Amniotic stem cell (primary cell): ENCODE results near the gene TNIK.

Experiments used
- DNase-seq: peaks from one replicate; lab custom pipeline; 2025; lab: John Stamatoyannopoulos, UW

Gene TNIK

DNA sequence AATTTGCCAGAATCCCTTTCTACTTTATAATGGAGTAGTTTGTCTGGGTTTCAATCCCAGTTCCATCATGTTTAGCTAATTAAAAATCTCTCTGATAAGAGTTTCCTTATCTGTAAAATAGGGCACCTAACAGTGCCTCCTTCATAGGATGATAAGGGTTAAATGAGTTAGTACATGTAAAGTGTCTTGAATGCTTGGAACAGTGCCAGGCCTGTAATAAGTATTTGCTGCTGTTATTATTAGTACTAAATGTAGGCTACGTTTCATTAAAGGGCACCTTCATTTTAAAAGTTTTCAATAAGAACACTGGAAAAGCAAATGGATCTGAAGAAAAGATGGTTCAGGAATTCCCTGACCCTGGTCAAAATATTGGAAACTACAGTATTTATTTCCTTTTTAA, 421.9 kb downstream of the TNIK start:
- DNase-seq: no peak

- DNase-seq: peak; percentile 61
Observed at GRCh38 chr3:171028779-171029232, 431.4 kb downstream of the TNIK start.

DNA sequence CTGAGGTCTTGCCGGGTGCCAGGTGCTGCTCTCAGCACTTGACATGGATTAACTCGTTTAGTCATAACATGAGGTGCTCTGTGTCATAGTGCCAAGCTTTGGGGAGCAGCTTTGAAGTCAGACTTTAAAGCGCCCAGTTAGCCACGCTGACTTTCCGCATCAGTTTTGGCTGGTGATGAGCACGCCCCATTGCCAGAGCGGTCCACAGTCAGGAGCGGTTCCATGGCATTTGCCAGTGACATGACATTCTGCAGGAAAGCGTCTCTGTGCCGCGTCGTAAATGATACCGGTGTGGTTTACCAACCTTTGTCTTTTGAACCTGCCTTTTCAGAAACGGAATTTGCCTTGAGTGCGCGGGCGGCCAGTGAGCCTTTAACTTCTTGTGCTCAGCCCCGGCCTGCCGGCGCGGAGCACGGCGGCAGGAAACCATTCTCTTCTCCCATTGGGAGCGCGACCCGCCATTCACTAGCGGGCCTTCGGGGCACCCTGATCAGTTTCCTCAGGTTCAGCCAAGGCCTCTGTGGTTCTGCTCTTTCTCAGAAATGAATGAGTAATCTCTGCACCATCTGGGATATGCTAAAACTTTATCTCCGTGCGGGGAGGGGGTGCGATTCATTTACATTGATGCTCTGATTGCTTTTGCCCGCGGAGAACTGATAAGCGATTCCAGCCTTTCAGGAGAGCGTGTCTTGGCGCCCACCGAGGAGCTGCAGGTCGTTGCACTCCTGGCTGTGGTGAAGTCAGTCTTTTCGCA, 432.0 kb downstream of the TNIK start:
- DNase-seq: peak; percentile 47

GRCh38 chr3:171026597-171027293, 433.5 kb downstream of the TNIK start, which contains the start of gene SLC2A2:
Gene SLC2A2, minus strand, starts transcription at chr3:171026720. Its CDS starts 50 bp downstream, at chr3:171026670.
- no peak for DNase-seq

DNA sequence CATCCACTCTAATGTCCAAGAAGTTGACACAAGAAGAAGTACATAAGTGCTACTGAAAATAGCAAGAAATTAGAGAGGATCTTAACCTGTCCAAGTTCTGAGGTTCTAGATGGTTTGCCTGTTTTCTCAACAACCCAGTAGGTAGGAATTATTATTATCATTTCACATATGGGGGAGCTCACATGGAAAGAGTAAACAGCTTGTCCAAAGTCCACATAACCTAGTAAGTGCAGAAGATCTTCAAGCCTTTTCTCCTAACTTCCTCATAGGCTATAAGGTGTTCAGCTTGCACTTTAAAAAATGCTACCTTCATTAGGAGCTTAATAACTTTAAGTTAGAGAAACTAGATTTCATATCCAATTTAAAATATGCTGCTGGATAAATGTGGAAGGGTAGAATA, 436.6 kb downstream of the TNIK start:
- no peak for DNase-seq

GRCh38 chr3:171021377-171021776, 438.8 kb downstream of the TNIK start:
- no peak for DNase-seq

DNA sequence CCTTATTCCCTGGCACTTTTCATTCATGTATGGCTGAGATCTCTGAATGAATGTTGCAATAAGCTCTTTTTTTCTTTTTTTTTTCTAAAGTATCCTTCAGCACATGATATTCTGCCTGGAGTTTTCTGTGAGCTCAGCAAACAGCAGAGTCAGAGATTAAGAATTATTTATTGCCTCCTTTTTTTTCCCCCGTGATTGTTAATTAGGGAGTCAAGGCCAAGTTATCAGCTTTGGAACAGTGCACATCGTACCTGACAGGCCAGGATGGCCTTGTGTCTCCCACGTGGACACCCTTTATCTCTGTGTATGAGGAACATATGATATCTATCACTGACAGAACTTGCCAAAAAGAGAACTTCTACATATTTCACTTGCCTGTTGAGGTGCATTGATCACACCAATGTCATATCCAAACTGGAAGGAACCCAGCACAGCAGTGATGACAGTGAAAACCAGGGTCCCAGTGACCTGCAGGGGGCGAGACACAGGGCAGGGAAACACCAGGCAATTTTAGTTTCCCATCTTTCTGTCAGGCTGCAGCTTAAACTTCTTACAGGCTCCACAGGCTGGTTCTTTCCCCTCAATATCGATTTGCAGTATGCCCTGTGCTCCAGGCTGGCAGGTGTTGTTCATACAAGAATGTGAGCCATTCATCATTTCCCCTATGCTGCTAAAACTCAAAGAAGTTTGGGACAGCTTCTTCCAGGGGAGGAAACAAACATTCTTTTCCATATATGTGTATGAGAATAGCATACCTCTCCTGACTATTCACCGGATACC, 441.9 kb downstream of the TNIK start:
- no peak for DNase-seq

DNA sequence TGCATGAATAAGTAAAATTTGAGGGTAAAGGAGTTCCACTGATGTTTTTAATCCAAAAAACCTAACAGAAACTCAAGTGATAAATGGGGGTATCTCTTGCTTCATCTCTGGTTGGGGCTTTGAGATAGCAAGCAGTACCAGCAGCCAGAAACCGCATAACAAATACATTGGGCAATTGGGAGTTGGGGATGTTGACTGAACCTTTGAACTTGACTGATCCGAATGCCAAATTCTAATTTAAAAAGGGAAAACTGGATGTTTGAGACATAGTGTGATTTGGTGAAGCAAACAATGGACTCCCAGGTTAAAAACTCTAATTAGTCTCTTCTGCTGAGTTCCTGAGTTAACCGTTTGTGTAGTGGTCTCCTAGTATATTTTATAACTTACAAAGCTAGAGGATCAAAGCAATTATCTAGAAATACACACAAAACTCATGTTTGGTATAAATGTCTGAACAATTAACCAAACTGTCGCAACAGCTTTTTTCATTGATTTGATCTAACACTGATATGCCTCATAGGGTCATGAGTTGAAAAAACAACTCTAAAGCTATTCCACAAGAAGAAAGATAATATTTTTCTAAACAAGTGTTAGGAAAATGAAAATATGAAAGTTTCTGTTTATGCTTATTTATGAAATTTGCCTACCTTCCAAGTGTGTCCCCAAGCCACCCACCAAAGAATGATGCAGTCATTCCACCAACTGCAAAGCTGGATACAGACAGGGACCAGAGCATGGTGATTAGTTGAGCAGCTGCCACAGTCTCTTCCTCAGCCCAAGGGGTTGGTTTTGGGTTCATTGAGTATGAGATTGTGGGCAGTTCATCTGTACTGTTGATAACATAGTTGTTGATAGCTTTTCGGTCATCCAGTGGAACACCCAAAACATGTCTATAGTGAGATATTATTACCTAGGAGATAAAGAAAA, 446.1 kb downstream of the TNIK start:
- no peak for DNase-seq

GRCh38 chr3:171011873-171012336, 448.3 kb downstream of the TNIK start:
- no peak for DNase-seq
